Endothelial cell (in vitro differentiated cells): ENCODE data around the gene RNF224. TPM values are rescaled to one million over a fixed set of nuclear protein-coding genes. Genes with fewer than 3 reads are reported as not detected.
"Not testable (repeated sequence)": the region's sequence is repeated elsewhere in the genome, so short reads cannot be mapped to it uniquely, and the experiment has no call there.

Source experiments
- DNase-seq: peaks from one replicate; pipeline ENCODE4 v3.0.0; 2021; ENCODE audit warnings: low spot score
- H3K27ac Mint-ChIP-seq: one replicate; pipeline ENCODE4 v1.8.0; 2021; ENCODE audit warnings: mixed read lengths, inconsistent platforms; ENCODE audit not compliant: unreplicated experiment
- H3K27me3 Mint-ChIP-seq: one replicate; pipeline ENCODE4 v1.8.0; 2021; ENCODE audit warnings: mild to moderate bottlenecking, moderate library complexity, mixed read lengths, inconsistent platforms; ENCODE audit not compliant: unreplicated experiment
- H3K36me3 Mint-ChIP-seq: one replicate; pipeline ENCODE4 v1.8.0; 2021; ENCODE audit warnings: mild to moderate bottlenecking, low read depth, mixed read lengths, inconsistent platforms; ENCODE audit not compliant: unreplicated experiment
- H3K4me1 Mint-ChIP-seq: one replicate; pipeline ENCODE4 v1.8.0; 2021; ENCODE audit warnings: mild to moderate bottlenecking, mixed read lengths, inconsistent platforms; ENCODE audit not compliant: unreplicated experiment
- H3K4me3 Mint-ChIP-seq: one replicate; pipeline ENCODE4 v1.8.0; 2021; ENCODE audit warnings: mild to moderate bottlenecking, mixed read lengths, inconsistent platforms; ENCODE audit not compliant: unreplicated experiment
- H3K9me3 Mint-ChIP-seq: one replicate; pipeline ENCODE4 v1.8.0; 2021; ENCODE audit warnings: mixed read lengths, inconsistent platforms; ENCODE audit not compliant: unreplicated experiment
- total RNA-seq: library from RNA; stranded (reverse); fragmentation: NEBNext Ultra II Directional; extraction: Animal tissue kit (Norgen Biotek cat#: 25700); gene quantifications from one replicate; pipeline ENCODE4 v1.2.1, GENCODE V29; 2021; ENCODE audit not compliant: unreplicated experiment
- TF ChIP-seq, protein P1 (sequence below): fragments of 200-600 bp; sonication (generic); IDR thresholded peaks from one replicate; pipeline ENCODE4 v1.5.0; 2021; ENCODE audit warnings: antibody characterized with exemption; ENCODE audit not compliant: unreplicated experiment

The RNF224 gene
- total RNA-seq, 1 donor from 2014 or later, result not detected

DNA sequence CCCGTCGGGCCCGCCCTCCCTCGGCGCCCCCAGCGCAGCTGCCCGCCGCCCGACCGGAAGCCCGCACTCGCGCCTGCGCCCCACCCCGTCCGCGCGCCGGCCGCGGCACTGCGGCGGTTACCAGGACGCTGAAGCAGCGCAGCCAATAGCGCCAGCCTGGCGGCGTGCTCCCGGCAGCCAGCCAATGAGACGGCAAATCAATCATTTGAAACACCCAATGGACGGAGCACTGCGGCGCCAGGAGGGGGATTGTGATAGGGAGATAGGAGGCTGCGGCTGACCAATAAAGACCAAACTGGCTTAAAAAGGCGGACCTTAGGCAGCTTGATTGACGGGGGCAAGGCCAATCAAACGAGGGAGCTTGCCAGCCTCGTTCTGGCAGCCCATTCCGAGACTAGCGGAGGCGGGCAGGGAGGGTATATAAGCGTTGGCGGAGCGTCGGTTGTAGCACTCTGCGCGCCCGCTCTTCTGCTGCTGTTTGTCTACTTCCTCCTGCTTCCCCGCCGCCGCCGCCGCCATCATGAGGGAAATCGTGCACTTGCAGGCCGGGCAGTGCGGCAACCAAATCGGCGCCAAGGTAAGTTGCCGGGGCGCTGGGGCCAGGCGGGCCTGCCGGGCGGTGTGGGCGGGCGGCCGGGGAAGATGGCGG, 13.7 kb downstream of the RNF224 start, which contains the start of gene TUBB4B:
TSS of gene TUBB4B (plus strand) at position 447 of the 649 bp plus-strand sequence. CDS start at position 521, 74 bp downstream.
- TF ChIP-seq, protein P1, sequence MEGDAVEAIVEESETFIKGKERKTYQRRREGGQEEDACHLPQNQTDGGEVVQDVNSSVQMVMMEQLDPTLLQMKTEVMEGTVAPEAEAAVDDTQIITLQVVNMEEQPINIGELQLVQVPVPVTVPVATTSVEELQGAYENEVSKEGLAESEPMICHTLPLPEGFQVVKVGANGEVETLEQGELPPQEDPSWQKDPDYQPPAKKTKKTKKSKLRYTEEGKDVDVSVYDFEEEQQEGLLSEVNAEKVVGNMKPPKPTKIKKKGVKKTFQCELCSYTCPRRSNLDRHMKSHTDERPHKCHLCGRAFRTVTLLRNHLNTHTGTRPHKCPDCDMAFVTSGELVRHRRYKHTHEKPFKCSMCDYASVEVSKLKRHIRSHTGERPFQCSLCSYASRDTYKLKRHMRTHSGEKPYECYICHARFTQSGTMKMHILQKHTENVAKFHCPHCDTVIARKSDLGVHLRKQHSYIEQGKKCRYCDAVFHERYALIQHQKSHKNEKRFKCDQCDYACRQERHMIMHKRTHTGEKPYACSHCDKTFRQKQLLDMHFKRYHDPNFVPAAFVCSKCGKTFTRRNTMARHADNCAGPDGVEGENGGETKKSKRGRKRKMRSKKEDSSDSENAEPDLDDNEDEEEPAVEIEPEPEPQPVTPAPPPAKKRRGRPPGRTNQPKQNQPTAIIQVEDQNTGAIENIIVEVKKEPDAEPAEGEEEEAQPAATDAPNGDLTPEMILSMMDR, result no peak
- peak; percentile 97 for DNase-seq
- Mint-ChIP-seq H3K27ac (peak within 1 kb of the TSS; percentile 90), H3K4me3 (peak within 1 kb of the TSS; percentile 97), H3K27me3 (peaks cover 18% of the 10 kb centered on the region), H3K9me3 (no peaks in the 10 kb centered on the region), H3K4me1 (peaks cover 27% of the 10 kb centered on the region), H3K36me3 (peaks cover 11% of the 10 kb centered on the region)

DNA sequence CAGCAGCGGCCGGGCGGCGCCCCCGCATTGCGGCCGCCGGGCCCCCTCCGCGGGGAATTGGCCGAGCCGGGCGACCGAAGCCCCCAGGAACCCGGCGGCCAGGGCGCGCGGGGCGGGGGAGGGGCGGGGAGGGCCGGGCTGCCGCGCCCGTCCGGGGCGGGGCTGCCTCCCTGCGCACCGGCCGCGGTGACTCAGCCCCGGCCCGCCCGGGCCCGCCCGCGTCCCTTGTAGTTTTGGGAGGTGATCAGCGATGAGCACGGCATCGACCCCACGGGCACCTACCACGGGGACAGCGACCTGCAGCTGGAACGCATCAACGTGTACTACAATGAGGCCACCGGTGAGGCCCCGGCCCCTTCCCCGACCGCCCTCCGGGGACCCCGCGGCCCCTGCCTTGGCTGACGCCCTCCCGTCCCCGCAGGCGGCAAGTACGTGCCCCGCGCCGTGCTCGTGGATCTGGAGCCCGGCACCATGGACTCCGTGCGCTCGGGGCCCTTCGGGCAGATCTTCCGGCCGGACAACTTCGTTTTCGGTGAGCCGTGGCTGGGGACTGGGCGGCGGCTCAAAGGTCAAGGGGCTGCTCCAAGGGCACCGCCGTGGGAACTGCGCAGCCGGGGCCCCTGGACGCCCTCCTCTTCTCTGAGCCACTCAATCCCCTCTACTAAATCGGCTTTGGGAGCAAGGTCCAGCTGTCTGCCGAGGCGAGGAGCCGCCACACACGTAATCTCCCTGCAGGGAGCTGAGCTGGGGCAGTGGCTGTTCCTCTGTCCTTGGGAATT, 14.4 kb downstream of the RNF224 start:
- peaks cover 27% of the 10 kb centered on the region for H3K4me1 Mint-ChIP-seq
- H3K36me3 Mint-ChIP-seq, result peaks cover 11% of the 10 kb centered on the region
- DNase-seq, result no peak
- H3K27me3 Mint-ChIP-seq, result peaks cover 18% of the 10 kb centered on the region
- TF ChIP-seq, protein P1, result no peak
- peak overlapping the region; percentile 92 for H3K4me3 Mint-ChIP-seq
- H3K27ac Mint-ChIP-seq, result no peak overlapping the region
- H3K9me3 Mint-ChIP-seq, result no peaks in the 10 kb centered on the region

DNA sequence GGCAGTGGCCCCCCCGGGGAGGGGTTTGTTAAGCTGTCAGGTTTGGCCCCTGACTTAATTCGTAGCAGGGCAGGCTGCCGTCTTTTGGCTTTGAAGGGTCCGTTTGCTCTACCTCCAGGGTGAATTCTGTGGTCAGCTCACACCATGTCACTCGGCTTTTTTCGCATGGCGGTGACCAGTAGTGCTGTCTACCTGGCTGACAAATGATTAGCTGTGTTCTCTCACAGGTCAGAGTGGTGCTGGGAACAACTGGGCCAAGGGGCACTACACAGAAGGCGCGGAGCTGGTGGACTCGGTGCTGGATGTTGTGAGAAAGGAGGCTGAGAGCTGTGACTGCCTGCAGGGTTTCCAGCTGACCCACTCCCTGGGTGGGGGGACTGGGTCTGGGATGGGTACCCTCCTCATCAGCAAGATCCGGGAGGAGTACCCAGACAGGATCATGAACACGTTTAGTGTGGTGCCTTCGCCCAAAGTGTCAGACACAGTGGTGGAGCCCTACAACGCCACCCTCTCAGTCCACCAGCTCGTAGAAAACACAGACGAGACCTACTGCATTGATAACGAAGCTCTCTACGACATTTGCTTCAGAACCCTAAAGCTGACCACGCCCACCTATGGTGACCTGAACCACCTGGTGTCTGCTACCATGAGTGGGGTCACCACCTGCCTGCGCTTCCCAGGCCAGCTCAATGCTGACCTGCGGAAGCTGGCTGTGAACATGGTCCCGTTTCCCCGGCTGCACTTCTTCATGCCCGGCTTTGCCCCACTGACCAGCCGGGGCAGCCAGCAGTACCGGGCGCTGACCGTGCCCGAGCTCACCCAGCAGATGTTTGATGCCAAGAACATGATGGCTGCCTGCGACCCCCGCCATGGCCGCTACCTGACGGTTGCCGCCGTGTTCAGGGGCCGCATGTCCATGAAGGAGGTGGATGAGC, 15.2 kb downstream of the RNF224 start:
- TF ChIP-seq, protein P1, result no peak
- Mint-ChIP-seq H3K27me3 (peaks cover 18% of the 10 kb centered on the region), H3K27ac (peak overlapping the region; percentile 13), H3K4me1 (peaks cover 27% of the 10 kb centered on the region), H3K36me3 (peaks cover 11% of the 10 kb centered on the region), H3K9me3 (no peaks in the 10 kb centered on the region), H3K4me3 (peak overlapping the region; percentile 92)
- no peak for DNase-seq

DNA sequence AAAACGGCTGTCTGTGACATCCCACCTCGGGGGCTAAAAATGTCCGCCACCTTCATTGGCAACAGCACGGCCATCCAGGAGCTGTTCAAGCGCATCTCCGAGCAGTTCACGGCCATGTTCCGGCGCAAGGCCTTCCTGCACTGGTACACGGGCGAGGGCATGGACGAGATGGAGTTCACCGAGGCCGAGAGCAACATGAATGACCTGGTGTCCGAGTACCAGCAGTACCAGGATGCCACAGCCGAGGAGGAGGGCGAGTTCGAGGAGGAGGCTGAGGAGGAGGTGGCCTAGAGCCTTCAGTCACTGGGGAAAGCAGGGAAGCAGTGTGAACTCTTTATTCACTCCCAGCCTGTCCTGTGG, 15.9 kb downstream of the RNF224 start:
- H3K36me3 Mint-ChIP-seq, result peaks cover 11% of the 10 kb centered on the region
- not testable (repeated sequence) for H3K9me3 Mint-ChIP-seq
- peaks cover 16% of the 10 kb centered on the region for H3K27me3 Mint-ChIP-seq

More for the DNA sequence above, 15.9 kb downstream of the RNF224 start:
- H3K27ac Mint-ChIP-seq, DNase-seq, H3K4me3 Mint-ChIP-seq: not testable (repeated sequence)
- peaks cover 27% of the 10 kb centered on the region for H3K4me1 Mint-ChIP-seq
